Thyroid gland (tissue), 4 donors: ENCODE measurements around the gene DNASE2B. TPM values are rescaled to one million over a fixed set of nuclear protein-coding genes. Genes with fewer than 3 reads are reported as not detected.

Source experiments
- DNase-seq, 2 donors: peaks; one replicate each; pipeline ENCODE4 v3.0.0-alpha.2; 2019
- H3K27ac ChIP-seq, 3 donors: fragments of 200-600 bp; sonication (generic); 1 replicate in 2 of 3; 2 replicates in 1 of 3; pipeline ENCODE4 v1.5.1; 2016 to 2019; ENCODE audit warnings: mild to moderate bottlenecking in 1 of 3, moderate library complexity in 1 of 3
- H3K27me3 ChIP-seq: fragments of 200-600 bp; sonication (generic); one replicate; pipeline ENCODE4 v1.5.1; 2019
- H3K36me3 ChIP-seq, 2 donors: fragments of 200-600 bp; sonication (generic); one replicate each; pipeline ENCODE4 v1.5.1; 2016 to 2019
- H3K4me1 ChIP-seq, 2 donors: fragments of 200-600 bp; sonication (generic); one replicate each; pipeline ENCODE4 v1.5.1; 2017 to 2019
- H3K4me3 ChIP-seq, 3 donors: fragments of 200-600 bp; sonication (generic); replicated peaks in 1 of 3; 1 replicate in 2 of 3; 2 replicates in 1 of 3; pipeline ENCODE4 v1.5.1; 2016; ENCODE audit warnings: mild to moderate bottlenecking in 1 of 3
- H3K9me3 ChIP-seq: fragments of 200-600 bp; sonication (generic); one replicate; pipeline ENCODE4 v1.5.1; 2017
- CTCF ChIP-seq, 6 experiments: fragments of 200-600 bp in 3 of 6; fragments of 450-650 bp in 3 of 6; sonication (generic) in 3 of 6; IDR thresholded peaks; one replicate each; pipeline ENCODE4 v1.5.1; 2016 to 2019; ENCODE audit warnings: antibody characterized with exemption in 6 of 6, mild to moderate bottlenecking in 2 of 6, inconsistent platforms in 1 of 6, moderate library complexity in 1 of 6
- POLR2A ChIP-seq, 2 donors: fragments of 450-650 bp; IDR thresholded peaks; one replicate each; pipeline ENCODE4 v1.6.1; 2017; ENCODE audit warnings: antibody characterized with exemption in 2 of 2, mild to moderate bottlenecking in 2 of 2, moderate library complexity in 1 of 2
- WGBS, 2 donors: methylation state at CpG; one replicate each; pipeline ENCODE4 v1.1.5; 2017; 5-methylcytosine and 5-hydroxymethylcytosine counted together
- intact Hi-C: fragments of 100-400 bp; cut with DNase I; formaldehyde crosslinking; loops from one replicate; pipeline ENCODE4 v1.15.1; 2023
- total RNA-seq, 4 donors: library from RNA; depleted of rRNA; stranded (reverse); fragments of >200 nt; gene quantifications; one replicate each; pipeline ENCODE4 v1.2.3, GENCODE V29; 2016

The DNASE2B gene
- total RNA-seq, 4 donors from 2014 or later: 0.88 TPM; not detected in 3

GRCh38 chr1:84409888-84410287, 11.6 kb downstream of the DNASE2B start:
- intact Hi-C loops: no loop called here
- H3K27me3 ChIP-seq: no peaks in the 10 kb centered on the region
- peaks cover 11 to 13% of the 10 kb centered on the region in 2 donors for H3K4me1 ChIP-seq
- H3K9me3 ChIP-seq: no peaks in the 10 kb centered on the region
- WGBS, 2 donors: 37 to 41% methylated on average over 2 of the region's 2 CpGs
- peak overlapping the region in 1 of 3 donors; percentile 44 for H3K27ac ChIP-seq
- H3K4me3 ChIP-seq: no peak overlapping the region
- no peaks in the 10 kb centered on the region for H3K36me3 ChIP-seq
- TF ChIP-seq CTCF (IDR thresholded peaks at IDR 0.05) (no peak), POLR2A (IDR thresholded peaks at IDR 0.05) (no peak)
- DNase-seq: no peak

GRCh38 chr1:84410328-84411095, 12.2 kb downstream of the DNASE2B start:
- H3K36me3 ChIP-seq: no peaks in the 10 kb centered on the region
- TF ChIP-seq CTCF (IDR thresholded peaks at IDR 0.05): no peak
- no peak for TF ChIP-seq POLR2A (IDR thresholded peaks at IDR 0.05)
- peak overlapping the region in 1 of 3 donors; percentile 44 for H3K27ac ChIP-seq
- DNase-seq: no peak
- no peak overlapping the region for H3K4me3 ChIP-seq
- intact Hi-C loops: no loop called here
- H3K9me3 ChIP-seq: no peaks in the 10 kb centered on the region
- peaks cover 11 to 13% of the 10 kb centered on the region in 2 donors for H3K4me1 ChIP-seq
- H3K27me3 ChIP-seq: no peaks in the 10 kb centered on the region
- 64 to 76% methylated on average over 4 of the region's 4 CpGs for WGBS, 2 donors

- 53 to 62% methylated on average over 7 of the region's 7 CpGs for WGBS, 2 donors
- intact Hi-C loops: no loop called here
Measured at GRCh38 chr1:84412316-84412942, 14.1 kb downstream of the DNASE2B start.

GRCh38 chr1:84415396-84415795, 17.1 kb downstream of the DNASE2B start:
- WGBS, 2 donors: 66 to 67% methylated on average over 2 of the region's 2 CpGs
- intact Hi-C loops: no loop called here
- Histone ChIP-seq H3K4me1 (peaks cover 0 to 3% of the 10 kb centered on the region in 2 donors), H3K27me3 (no peaks in the 10 kb centered on the region), H3K36me3 (no peaks in the 10 kb centered on the region), H3K27ac (no peak overlapping the region), H3K9me3 (no peaks in the 10 kb centered on the region), H3K4me3 (no peak overlapping the region)
- DNase-seq: no peak
- no peak for TF ChIP-seq POLR2A (IDR thresholded peaks at IDR 0.05)
- no peak for TF ChIP-seq CTCF (IDR thresholded peaks at IDR 0.05)

More at GRCh38 chr1:84412316-84412942, 14.1 kb downstream of the DNASE2B start:
- H3K4me1 ChIP-seq: peaks cover 11 to 13% of the 10 kb centered on the region in 2 donors
- H3K27ac ChIP-seq: no peak overlapping the region
- H3K9me3 ChIP-seq: no peaks in the 10 kb centered on the region
- DNase-seq: peak in 1 of 2 donors; percentile 11
- no peaks in the 10 kb centered on the region for H3K36me3 ChIP-seq
- TF ChIP-seq POLR2A (IDR thresholded peaks at IDR 0.05) (no peak), CTCF (IDR thresholded peaks at IDR 0.05) (no peak)
- no peaks in the 10 kb centered on the region for H3K27me3 ChIP-seq
- H3K4me3 ChIP-seq: no peak overlapping the region

GRCh38 chr1:84422909-84423308, 24.6 kb downstream of the DNASE2B start:
- TF ChIP-seq POLR2A (IDR thresholded peaks at IDR 0.05): no peak
- no peak for TF ChIP-seq CTCF (IDR thresholded peaks at IDR 0.05)
- Histone ChIP-seq H3K4me1 (no peaks in the 10 kb centered on the region), H3K27me3 (no peaks in the 10 kb centered on the region), H3K36me3 (no peaks in the 10 kb centered on the region), H3K9me3 (no peaks in the 10 kb centered on the region), H3K27ac (no peak overlapping the region), H3K4me3 (no peak overlapping the region)
- intact Hi-C loops: no loop called here
- no peak for DNase-seq
